NCI-H2107 (cell line): ENCODE data around the gene UBALD1.
"Not testable (repeated sequence)": the region's sequence is repeated elsewhere in the genome, so short reads cannot be mapped to it uniquely, and the experiment has no call there.

Experiments used
- DNase-seq: peaks from one replicate; lab custom pipeline; 2025; lab: John Stamatoyannopoulos, UW

Gene UBALD1

GRCh38 chr16:4599037-4599436, 15.7 kb downstream of the UBALD1 start:
- no peak for DNase-seq

- DNase-seq, result no peak
Observed at GRCh38 chr16:4597174-4597573, 17.5 kb downstream of the UBALD1 start.

- DNase-seq, result no peak
Observed at GRCh38 chr16:4594433-4595410, 20.0 kb downstream of the UBALD1 start.

GRCh38 chr16:4593086-4593485, 21.6 kb downstream of the UBALD1 start:
- peak; percentile 20 for DNase-seq

GRCh38 chr16:4591706-4592470, 22.8 kb downstream of the UBALD1 start:
- no peak for DNase-seq

GRCh38 chr16:4591191-4591590, 23.5 kb downstream of the UBALD1 start:
- DNase-seq, result no peak

GRCh38 chr16:4588961-4589360, 25.7 kb downstream of the UBALD1 start:
- DNase-seq, result no peak

GRCh38 chr16:4588386-4588785, 26.3 kb downstream of the UBALD1 start:
- no peak for DNase-seq

- no peak for DNase-seq
Observed at GRCh38 chr16:4586291-4586690, 28.4 kb downstream of the UBALD1 start.

- no peak for DNase-seq
Observed at GRCh38 chr16:4583906-4584305, 30.8 kb downstream of the UBALD1 start.

GRCh38 chr16:4580250-4580649, 34.4 kb downstream of the UBALD1 start:
- no peak for DNase-seq

- DNase-seq, result peak; percentile 58
Observed at GRCh38 chr16:4578961-4579530, 35.6 kb downstream of the UBALD1 start.

- DNase-seq, result no peak
Observed at GRCh38 chr16:4576008-4576407, 38.7 kb downstream of the UBALD1 start.

GRCh38 chr16:4574919-4575705, 39.6 kb downstream of the UBALD1 start:
- no peak for DNase-seq

GRCh38 chr16:4573926-4574325, 40.8 kb downstream of the UBALD1 start:
- DNase-seq, result not testable (repeated sequence)

- no peak for DNase-seq
Observed at GRCh38 chr16:4572715-4573114, 42.0 kb downstream of the UBALD1 start.

- DNase-seq, result no peak
Observed at GRCh38 chr16:4570688-4571321, 43.9 kb downstream of the UBALD1 start.

- DNase-seq, result no peak
Observed at GRCh38 chr16:4570086-4570485, 44.6 kb downstream of the UBALD1 start.

GRCh38 chr16:4566144-4566543, 48.5 kb downstream of the UBALD1 start:
- DNase-seq, result no peak

- DNase-seq, result no peak
Observed at GRCh38 chr16:4564661-4565267, 49.9 kb downstream of the UBALD1 start.

GRCh38 chr16:4561596-4561995, 53.1 kb downstream of the UBALD1 start:
- DNase-seq, result no peak
